IPS-20b (cell line): ENCODE data around the gene SPRED3.
"Not testable (repeated sequence)": the region's sequence is repeated elsewhere in the genome, so short reads cannot be mapped to it uniquely, and the experiment has no call there.

Experiments
- H3K27ac ChIP-seq: one replicate; pipeline ENCODE4 v1.5.1; 2013; ENCODE audit warnings: low read length
- H3K27me3 ChIP-seq: 2 replicates; pipeline ENCODE4 v1.6.1; 2013; ENCODE audit warnings: mild to moderate bottlenecking, low read length, inconsistent platforms; ENCODE audit not compliant: insufficient read depth
- H3K36me3 ChIP-seq: 2 replicates; pipeline ENCODE4 v1.6.1; 2013; ENCODE audit warnings: low read depth, mild to moderate bottlenecking, inconsistent platforms, low read length, moderate library complexity; ENCODE audit not compliant: insufficient read depth
- H3K4me1 ChIP-seq: 2 replicates; pipeline ENCODE4 v1.6.1; 2013; ENCODE audit warnings: mild to moderate bottlenecking, control low read depth, inconsistent platforms, low read length, moderate library complexity; ENCODE audit not compliant: insufficient read depth
- H3K4me3 ChIP-seq: 2 replicates; pipeline ENCODE4 v1.5.1; 2013; ENCODE audit warnings: mild to moderate bottlenecking, low read length, inconsistent platforms
- H3K9ac ChIP-seq: 2 replicates; pipeline ENCODE4 v1.6.1; 2013; ENCODE audit warnings: low read depth, mild to moderate bottlenecking, inconsistent platforms, low read length, moderate library complexity
- H3K9me3 ChIP-seq: 2 replicates; pipeline ENCODE4 v1.6.1; 2013; ENCODE audit warnings: mild to moderate bottlenecking, low read depth, low read length, inconsistent platforms; ENCODE audit not compliant: insufficient read depth

Gene SPRED3, protein sequence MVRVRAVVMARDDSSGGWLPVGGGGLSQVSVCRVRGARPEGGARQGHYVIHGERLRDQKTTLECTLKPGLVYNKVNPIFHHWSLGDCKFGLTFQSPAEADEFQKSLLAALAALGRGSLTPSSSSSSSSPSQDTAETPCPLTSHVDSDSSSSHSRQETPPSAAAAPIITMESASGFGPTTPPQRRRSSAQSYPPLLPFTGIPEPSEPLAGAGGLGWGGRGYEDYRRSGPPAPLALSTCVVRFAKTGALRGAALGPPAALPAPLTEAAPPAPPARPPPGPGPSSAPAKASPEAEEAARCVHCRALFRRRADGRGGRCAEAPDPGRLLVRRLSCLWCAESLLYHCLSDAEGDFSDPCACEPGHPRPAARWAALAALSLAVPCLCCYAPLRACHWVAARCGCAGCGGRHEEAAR

DNA sequence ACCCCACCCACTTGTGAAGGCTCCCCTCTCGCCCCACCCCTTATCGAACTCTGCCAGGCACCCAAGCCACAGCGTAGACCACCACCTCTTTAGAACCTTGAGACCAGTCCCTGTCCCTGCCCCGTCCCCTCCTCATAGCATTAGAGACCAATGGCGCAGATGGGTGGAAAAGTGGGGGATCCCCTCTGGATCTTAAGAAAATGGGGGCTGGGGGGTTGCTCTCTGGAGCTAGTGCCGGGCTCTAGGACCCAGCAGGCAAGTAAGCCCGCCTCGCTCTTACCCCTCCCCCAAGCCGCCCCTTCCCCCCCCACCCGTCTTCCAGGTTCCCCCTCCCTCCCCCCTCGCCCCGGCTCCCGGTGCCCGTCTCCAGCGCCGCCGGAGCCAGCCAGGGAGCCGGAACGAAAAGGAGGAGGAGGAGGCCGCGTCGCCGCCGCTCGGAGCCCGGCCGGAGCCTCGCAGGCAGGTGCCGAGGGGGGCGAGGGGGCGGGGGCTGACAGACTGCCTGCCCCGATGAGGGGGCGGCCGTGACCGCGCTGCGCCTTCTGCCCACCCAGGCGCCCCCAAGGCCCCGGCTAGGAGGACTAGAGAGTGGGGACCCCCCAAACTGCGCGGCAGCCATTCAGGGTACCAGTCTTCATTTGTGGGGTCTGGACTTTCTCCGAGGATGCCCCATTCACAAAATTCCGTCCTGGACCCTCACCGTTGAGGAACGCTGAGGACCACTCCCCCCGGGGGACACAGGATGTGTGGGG is at the start of gene SPRED3:
SPRED3 (plus strand) TSS at position 349 of the 752 bp plus-strand sequence. CDS start 1,606 bp downstream, outside the sequence.
- peak within 1 kb of the TSS; percentile 93; the same call in 1 of the 2 replicates for H3K9ac ChIP-seq
- H3K27me3 ChIP-seq: peaks cover 7% of the 10 kb centered on the region; the same call in 1 of the 2 replicates
- peaks cover 14% of the 10 kb centered on the region for H3K4me1 ChIP-seq
- H3K9me3 ChIP-seq: no peaks in the 10 kb centered on the region
- H3K4me3 ChIP-seq: peak within 1 kb of the TSS; percentile 99
- peak within 1 kb of the TSS; percentile 98 for H3K27ac ChIP-seq
- H3K36me3 ChIP-seq: peaks cover 23% of the 10 kb centered on the region

DNA sequence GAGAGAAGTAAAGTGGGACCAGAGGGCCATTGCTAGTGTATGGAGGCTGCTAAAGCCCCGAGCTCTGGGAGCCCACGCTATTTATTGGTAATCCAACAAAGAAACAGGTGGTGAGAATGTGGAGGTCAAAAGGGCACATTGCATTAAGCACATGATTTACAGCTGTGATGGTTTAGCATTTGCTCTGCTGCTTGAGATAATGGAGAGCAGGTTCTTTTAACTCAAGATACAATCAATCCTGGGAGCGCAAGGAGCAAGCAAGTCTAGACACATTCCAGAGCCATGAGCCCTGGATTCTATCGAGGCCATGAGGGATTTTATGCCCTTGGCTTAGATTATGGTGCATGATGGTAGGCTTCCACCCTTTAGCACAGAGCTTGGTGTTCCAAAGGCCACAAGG is 49.5 kb upstream of the SPRED3 start:
- not testable (repeated sequence) for H3K9ac ChIP-seq, H3K4me3 ChIP-seq, H3K9me3 ChIP-seq, H3K4me1 ChIP-seq, H3K27ac ChIP-seq, H3K36me3 ChIP-seq, H3K27me3 ChIP-seq

DNA sequence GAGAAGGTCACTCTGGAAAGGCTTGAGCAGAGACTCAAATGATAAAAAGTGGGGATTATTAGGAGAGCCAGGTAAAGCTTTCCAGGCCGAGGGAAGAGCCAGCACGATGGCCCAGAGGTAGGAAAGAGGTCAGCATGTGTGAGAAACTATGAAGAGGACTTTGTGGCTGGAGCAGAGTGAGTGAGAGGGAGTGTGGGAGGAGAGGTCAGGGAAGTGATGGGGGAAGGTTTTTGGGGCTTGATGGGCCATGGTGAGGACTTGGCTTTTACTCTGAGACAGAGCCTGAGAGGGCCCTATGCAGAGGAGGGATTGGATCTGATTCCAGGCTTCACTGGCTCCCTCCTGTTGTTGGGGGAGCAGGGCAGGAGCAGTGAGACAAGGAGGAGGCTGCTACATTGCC is 47.6 kb upstream of the SPRED3 start:
- no peak overlapping the region for H3K9ac ChIP-seq
- H3K27ac ChIP-seq: no peak overlapping the region
- no peak overlapping the region for H3K4me3 ChIP-seq
- no peaks in the 10 kb centered on the region for H3K36me3 ChIP-seq
- H3K4me1 ChIP-seq: peaks cover 4% of the 10 kb centered on the region; the same call in 1 of the 2 replicates
- H3K27me3 ChIP-seq: no peaks in the 10 kb centered on the region
- no peaks in the 10 kb centered on the region for H3K9me3 ChIP-seq

DNA sequence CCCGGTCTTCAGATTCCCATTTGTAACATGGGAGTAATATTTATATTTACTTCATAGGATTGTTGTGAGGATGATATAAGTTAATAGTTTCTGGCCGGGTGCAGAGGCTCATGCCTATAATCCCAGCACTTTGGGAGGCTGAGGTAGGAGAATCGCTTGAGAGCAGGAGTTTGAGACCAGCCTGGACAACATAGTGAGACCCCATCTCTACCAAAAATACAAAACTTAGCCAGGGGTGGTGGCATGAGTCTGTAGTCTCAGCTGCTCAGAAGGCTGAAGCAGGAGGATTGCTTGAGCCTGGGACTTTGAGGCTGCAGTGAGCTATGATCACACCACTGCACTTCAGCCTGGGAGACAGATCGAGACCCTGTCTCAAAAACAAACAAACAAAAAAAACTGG is 41.7 kb upstream of the SPRED3 start:
- Histone ChIP-seq H3K4me1 (no peaks in the 10 kb centered on the region), H3K4me3 (no peak overlapping the region), H3K36me3 (no peaks in the 10 kb centered on the region), H3K9ac (no peak overlapping the region), H3K27ac (no peak overlapping the region), H3K27me3 (no peaks in the 10 kb centered on the region), H3K9me3 (no peaks in the 10 kb centered on the region)

DNA sequence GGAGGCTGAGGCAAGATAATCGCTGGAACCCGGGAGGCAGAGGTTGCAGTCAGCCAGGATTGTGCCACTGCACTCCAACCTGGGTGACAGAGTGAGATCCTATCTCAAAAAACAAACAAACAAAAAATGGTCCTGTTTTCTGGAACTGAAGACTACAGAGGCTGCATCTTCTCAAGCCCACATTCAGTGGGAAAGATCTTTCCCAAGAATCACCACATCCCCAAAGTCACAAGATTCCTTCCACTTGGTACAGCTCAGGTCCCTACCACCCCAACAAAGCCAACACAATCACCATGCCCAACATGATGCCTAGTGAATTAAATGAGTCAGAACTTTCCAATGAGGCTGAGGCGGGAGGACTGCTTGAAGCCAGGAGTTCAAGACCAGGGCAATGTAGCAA is 37.6 kb upstream of the SPRED3 start:
- H3K27ac ChIP-seq: no peak overlapping the region
- no peak overlapping the region for H3K9ac ChIP-seq
- no peaks in the 10 kb centered on the region for H3K4me1 ChIP-seq

DNA sequence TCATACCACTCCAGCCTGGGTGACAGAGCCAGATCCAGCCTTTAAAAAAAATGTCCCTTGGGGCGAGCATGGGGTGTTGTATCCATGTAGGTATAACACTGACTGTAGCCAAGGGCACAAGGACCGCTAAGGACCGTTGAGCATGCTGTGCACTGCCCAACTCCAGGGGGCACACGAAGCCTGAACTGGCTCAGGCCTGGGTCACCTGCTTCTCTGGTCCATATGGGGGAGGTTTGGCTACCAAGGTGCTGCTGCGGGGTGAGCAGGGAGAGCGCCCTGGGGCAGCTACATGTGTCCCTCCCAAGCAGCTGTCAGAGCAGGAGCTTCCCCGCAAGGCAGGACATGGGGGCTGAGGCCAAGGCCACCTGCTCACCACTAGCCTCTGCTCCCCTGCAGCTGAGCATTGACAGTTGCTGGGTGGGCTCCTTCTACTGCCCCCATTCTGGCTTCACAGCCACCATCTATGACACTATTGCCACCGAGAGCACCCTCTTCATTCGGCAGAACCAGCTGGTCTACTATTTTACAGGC is 36.6 kb upstream of the SPRED3 start:
- no peak overlapping the region for H3K9ac ChIP-seq
- H3K27ac ChIP-seq: no peak overlapping the region
- H3K27me3 ChIP-seq: peaks cover 13% of the 10 kb centered on the region
- no peaks in the 10 kb centered on the region for H3K36me3 ChIP-seq
- H3K4me3 ChIP-seq: no peak overlapping the region
- H3K9me3 ChIP-seq: no peaks in the 10 kb centered on the region
- H3K4me1 ChIP-seq: no peaks in the 10 kb centered on the region

More for the DNA sequence above, 37.6 kb upstream of the SPRED3 start:
- Histone ChIP-seq H3K4me3 (no peak overlapping the region), H3K36me3 (no peaks in the 10 kb centered on the region), H3K27me3 (0 out of 2 replicates have a peak, but pooled peaks cover 3% of the 10 kb centered on the region), H3K9me3 (no peaks in the 10 kb centered on the region)

DNA sequence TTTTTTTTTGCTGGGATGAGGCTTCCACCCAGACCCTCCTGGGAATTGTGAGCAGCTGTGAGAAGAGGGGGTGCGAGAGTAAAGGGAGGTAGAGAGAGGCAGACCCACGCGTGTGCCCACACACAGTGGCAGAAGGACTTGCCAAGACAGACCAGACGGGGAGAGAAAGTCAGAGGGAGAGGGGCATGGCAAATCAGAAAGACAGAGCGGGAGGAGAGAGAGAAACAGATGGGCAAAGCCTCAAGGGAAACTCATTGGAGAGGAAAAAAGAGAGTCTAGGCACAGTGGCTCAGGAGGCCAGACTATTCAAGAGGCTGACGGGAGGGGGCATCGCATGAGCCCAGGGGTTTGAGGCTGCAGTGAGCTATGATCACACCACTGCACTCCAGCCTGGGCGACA is 35.9 kb upstream of the SPRED3 start:
- Histone ChIP-seq H3K27ac (no peak overlapping the region), H3K4me1 (no peaks in the 10 kb centered on the region), H3K36me3 (no peaks in the 10 kb centered on the region), H3K27me3 (peaks cover 15% of the 10 kb centered on the region), H3K9ac (no peak overlapping the region), H3K4me3 (no peak overlapping the region), H3K9me3 (no peaks in the 10 kb centered on the region)

DNA sequence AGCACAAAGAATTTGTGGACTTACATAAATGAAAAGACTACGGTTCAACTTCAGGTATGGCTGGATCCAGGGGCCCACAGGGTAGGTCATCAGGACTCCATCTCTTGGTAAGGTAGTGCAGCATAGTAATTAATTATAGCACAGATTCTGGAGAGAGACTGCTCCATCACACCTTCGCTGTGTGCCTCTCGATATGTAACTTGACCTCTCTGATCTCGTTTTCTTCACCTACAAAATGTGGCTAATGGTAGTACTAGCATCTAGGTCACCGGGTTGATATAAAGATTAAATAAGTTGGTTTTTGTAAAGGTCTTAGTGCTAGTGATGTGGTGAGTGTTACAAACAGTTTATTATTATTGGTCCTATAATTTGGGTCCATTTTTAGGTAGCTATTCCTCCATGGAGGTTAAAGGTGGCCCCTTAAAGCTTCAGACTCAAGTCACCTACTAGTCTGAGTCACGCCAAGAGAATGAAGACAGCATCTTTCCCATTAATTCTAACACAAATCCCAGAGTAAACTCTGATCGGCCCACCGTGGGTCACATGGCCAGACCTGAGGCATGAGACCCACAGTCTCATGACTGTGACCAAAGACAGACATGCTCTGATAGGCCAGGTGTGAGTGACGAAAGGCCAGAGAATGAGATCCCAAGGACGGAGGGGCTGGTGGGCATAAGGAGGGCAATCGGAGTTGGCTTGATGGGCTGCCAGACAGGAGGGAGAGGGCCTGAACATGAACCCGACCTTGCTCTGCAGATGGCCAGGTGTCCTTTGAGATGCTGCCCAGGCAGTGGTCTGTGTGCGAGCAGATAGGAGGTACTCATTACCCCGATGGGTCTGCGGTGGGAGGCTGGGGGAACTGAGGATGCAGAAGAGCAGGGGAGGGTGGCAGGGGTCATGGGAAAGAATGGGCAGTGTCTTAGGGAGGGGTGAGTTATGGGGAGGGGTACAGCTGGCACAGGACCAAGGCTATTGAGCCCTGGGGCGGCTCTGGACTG is 32.5 kb upstream of the SPRED3 start:
- Histone ChIP-seq H3K9ac (no peak overlapping the region), H3K27ac (no peak overlapping the region), H3K4me3 (no peak overlapping the region), H3K27me3 (peaks cover 48% of the 10 kb centered on the region), H3K4me1 (no peaks in the 10 kb centered on the region), H3K9me3 (no peaks in the 10 kb centered on the region), H3K36me3 (no peaks in the 10 kb centered on the region)

DNA sequence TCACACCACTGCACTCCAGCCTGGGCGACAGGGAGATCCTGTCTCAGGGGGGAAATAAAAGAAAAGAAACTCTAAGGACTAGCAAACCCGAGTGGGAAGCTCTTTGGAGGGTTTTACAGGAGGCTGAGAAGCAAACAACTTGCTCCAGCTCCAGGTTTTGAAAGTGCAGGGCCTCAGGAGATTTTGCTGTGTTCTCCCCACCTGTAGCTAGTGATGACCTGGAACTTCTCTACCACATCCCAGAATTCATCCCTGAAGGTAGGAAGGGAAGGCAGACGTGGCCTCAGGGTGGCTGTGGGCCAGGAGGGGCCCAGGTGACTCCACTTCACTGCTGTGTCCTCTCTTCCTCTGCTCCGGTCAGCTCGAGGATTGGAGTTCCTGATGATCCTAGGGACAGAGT is 30.4 kb upstream of the SPRED3 start:
- Histone ChIP-seq H3K9ac (no peak overlapping the region), H3K4me1 (no peaks in the 10 kb centered on the region), H3K9me3 (no peaks in the 10 kb centered on the region), H3K36me3 (no peaks in the 10 kb centered on the region), H3K27ac (no peak overlapping the region), H3K4me3 (no peak overlapping the region), H3K27me3 (peaks cover 55% of the 10 kb centered on the region)

DNA sequence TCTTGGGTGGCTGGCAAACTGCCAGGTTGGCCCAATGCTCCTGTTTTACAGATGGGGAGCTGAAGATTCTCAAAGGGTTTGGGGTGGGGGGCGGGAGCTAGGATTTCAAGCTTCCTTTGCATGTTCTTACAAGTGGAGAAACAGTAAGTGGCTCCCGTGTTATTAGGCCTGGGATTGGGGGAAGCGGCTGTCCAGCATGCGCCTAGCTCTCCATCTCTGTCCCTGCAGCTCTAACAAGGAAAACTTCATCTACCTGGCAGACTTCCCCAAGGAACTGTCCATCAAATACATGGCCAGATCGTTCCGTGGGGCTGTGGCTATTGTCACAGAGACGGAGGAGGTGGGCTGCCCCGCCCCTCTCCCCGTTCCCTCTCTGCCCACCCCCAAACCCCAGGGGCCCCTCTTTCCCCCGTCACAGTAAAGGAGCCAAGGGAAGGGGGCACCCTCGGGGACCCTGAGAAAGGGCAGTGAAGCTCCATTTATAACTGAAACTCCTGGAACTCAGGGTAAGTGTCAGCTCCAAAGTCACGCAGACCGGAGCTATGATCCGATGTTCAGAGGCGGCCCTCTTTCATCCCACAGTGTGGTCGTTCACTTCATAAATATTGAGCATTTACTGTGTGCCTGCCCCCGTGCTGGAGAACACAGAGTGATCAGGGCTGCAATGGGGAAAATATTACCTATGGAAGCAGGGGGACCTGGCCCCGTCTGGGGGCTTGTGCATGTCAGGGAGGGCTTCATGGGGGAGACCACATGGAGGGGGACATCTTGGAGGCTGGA is 29.1 kb upstream of the SPRED3 start:
- Histone ChIP-seq H3K27me3 (peaks cover 55% of the 10 kb centered on the region), H3K4me3 (no peak overlapping the region), H3K27ac (no peak overlapping the region), H3K9me3 (no peaks in the 10 kb centered on the region), H3K36me3 (no peaks in the 10 kb centered on the region), H3K9ac (no peak overlapping the region), H3K4me1 (no peaks in the 10 kb centered on the region)
